Cardiac fibroblast (primary cell): Measurements from ENCODE around the gene ZNF431.
"Not testable (repeated sequence)": the region's sequence is repeated elsewhere in the genome, so short reads cannot be mapped to it uniquely, and the experiment has no call there.

ENCODE experiments used
- DNase-seq, 2 donors: peaks; one replicate each; pipeline versions ENCODE4 v3.0.0 to v3.0.0-alpha.2; 2010; ENCODE audit warnings: low read depth in 2 of 2
- H3K4me3 ChIP-seq, 2 donors: replicated peaks in 1 of 2; 1 replicate in 1 of 2; 2 replicates in 1 of 2; pipeline ENCODE4 v1.5.1; 2011; ENCODE audit warnings: low read depth in 2 of 2, low read length in 2 of 2, mild to moderate bottlenecking in 2 of 2, moderate library complexity in 1 of 2
- CTCF ChIP-seq: IDR thresholded peaks from one replicate; pipeline ENCODE4 v1.5.1; 2011; ENCODE audit warnings: low read depth, mild to moderate bottlenecking, low read length, inconsistent platforms

Gene ZNF431

GRCh38 chr19:21233691-21234090 is 91.9 kb downstream of the ZNF431 start:
- no peak for TF ChIP-seq CTCF
- no peak overlapping the region for H3K4me3 ChIP-seq
- DNase-seq, result no peak

GRCh38 chr19:21236751-21237150 is 94.9 kb downstream of the ZNF431 start:
- not testable (repeated sequence) for H3K4me3 ChIP-seq, DNase-seq

- TF ChIP-seq CTCF, result no peak
- no peak for DNase-seq
Observed at GRCh38 chr19:21238670-21239069, 96.8 kb downstream of the ZNF431 start.

More at GRCh38 chr19:21238670-21239069, 96.8 kb downstream of the ZNF431 start:
- no peak overlapping the region for H3K4me3 ChIP-seq
